SJSA1 (cell line): ENCODE measurements around the gene ENOX2. TPM values are rescaled to one million over a fixed set of nuclear protein-coding genes. Genes with fewer than 3 reads are reported as not detected.

Experiments used
- DNase-seq, 2 experiments: peaks; one replicate each; pipeline ENCODE4 v3.0.0-alpha.2; 2015 to 2020; ENCODE audit warnings: low spot score in 2 of 2, low read depth in 1 of 2
- H3K27ac ChIP-seq: fragments of 250-450 bp; sonication (Bioruptor Pico); 2 replicates; pipeline ENCODE4 v1.5.1; 2020; ENCODE audit warnings: mild to moderate bottlenecking, moderate library complexity
- H3K27me3 ChIP-seq: fragments of 250-450 bp; sonication (Bioruptor Pico); replicated peaks from 2 replicates; pipeline ENCODE4 v1.5.1; 2020; ENCODE audit warnings: mild to moderate bottlenecking, moderate library complexity
- H3K36me3 ChIP-seq: fragments of 250-450 bp; sonication (Bioruptor Pico); 2 replicates; pipeline ENCODE4 v1.5.1; 2020; ENCODE audit warnings: mild to moderate bottlenecking
- H3K4me1 ChIP-seq: fragments of 250-450 bp; sonication (Bioruptor Pico); replicated peaks from 2 replicates; pipeline ENCODE4 v1.6.1; 2021; ENCODE audit warnings: mild to moderate bottlenecking
- H3K4me3 ChIP-seq: fragments of 250-450 bp; sonication (Bioruptor Pico); 2 replicates; pipeline ENCODE4 v1.5.1; 2020; ENCODE audit warnings: mild to moderate bottlenecking
- H3K9me3 ChIP-seq: fragments of 250-450 bp; sonication (Bioruptor Pico); replicated peaks from 2 replicates; pipeline ENCODE4 v1.5.1; 2020; ENCODE audit warnings: mild to moderate bottlenecking
- total RNA-seq: library from RNA; depleted of rRNA; stranded (reverse); fragments of >200 nt; shearing (Covaris generic); gene quantifications from 2 replicates; pipeline ENCODE4 v1.2.3, GENCODE V29; 2014

Gene ENOX2
- total RNA-seq, 1 experiment from 2014 or later: 12.5 TPM

GRCh38 chrX:130896802-130897501, 6.1 kb downstream of the ENOX2 start:
- no peak overlapping the region for H3K4me3 ChIP-seq

GRCh38 chrX:130896026-130896425, 7.0 kb downstream of the ENOX2 start:
- Histone ChIP-seq H3K27ac (no peak overlapping the region), H3K9me3 (no peaks in the 10 kb centered on the region), H3K36me3 (no peaks in the 10 kb centered on the region), H3K4me3 (no peak overlapping the region), H3K27me3 (no peaks in the 10 kb centered on the region), H3K4me1 (peaks cover 13% of the 10 kb centered on the region)
- no peak for DNase-seq

More at GRCh38 chrX:130896802-130897501, 6.1 kb downstream of the ENOX2 start:
- no peaks in the 10 kb centered on the region for H3K9me3 ChIP-seq
- peak overlapping the region; percentile 68 for H3K27ac ChIP-seq
- H3K27me3 ChIP-seq: no peaks in the 10 kb centered on the region
- no peaks in the 10 kb centered on the region for H3K36me3 ChIP-seq
- peak; percentile 23 to 32 for DNase-seq
- peaks cover 13% of the 10 kb centered on the region for H3K4me1 ChIP-seq

- Histone ChIP-seq H3K36me3 (no peaks in the 10 kb centered on the region), H3K4me1 (peaks cover 13% of the 10 kb centered on the region), H3K4me3 (no peak overlapping the region), H3K27me3 (no peaks in the 10 kb centered on the region), H3K27ac (no peak overlapping the region), H3K9me3 (no peaks in the 10 kb centered on the region)
- no peak for DNase-seq
These were observed 7.7 kb downstream of the ENOX2 start for GRCh38 chrX:130895299-130895698.

GRCh38 chrX:130893356-130894085, 9.5 kb downstream of the ENOX2 start:
- no peak overlapping the region for H3K4me3 ChIP-seq
- no peak for DNase-seq
- no peaks in the 10 kb centered on the region for H3K9me3 ChIP-seq
- H3K36me3 ChIP-seq: no peaks in the 10 kb centered on the region
- no peaks in the 10 kb centered on the region for H3K27me3 ChIP-seq
- peaks cover 13% of the 10 kb centered on the region for H3K4me1 ChIP-seq
- no peak overlapping the region for H3K27ac ChIP-seq

GRCh38 chrX:130887376-130887775, 15.6 kb downstream of the ENOX2 start:
- Histone ChIP-seq H3K36me3 (no peaks in the 10 kb centered on the region), H3K4me3 (no peak overlapping the region), H3K27ac (no peak overlapping the region), H3K27me3 (no peaks in the 10 kb centered on the region), H3K4me1 (no peaks in the 10 kb centered on the region), H3K9me3 (no peaks in the 10 kb centered on the region)
- DNase-seq: no peak

GRCh38 chrX:130885996-130886395, 17.0 kb downstream of the ENOX2 start:
- no peak for DNase-seq
- Histone ChIP-seq H3K27me3 (no peaks in the 10 kb centered on the region), H3K36me3 (no peaks in the 10 kb centered on the region), H3K9me3 (no peaks in the 10 kb centered on the region), H3K27ac (no peak overlapping the region), H3K4me1 (no peaks in the 10 kb centered on the region), H3K4me3 (no peak overlapping the region)

GRCh38 chrX:130885508-130885907, 17.5 kb downstream of the ENOX2 start:
- H3K9me3 ChIP-seq: no peaks in the 10 kb centered on the region
- H3K36me3 ChIP-seq: no peaks in the 10 kb centered on the region
- H3K4me3 ChIP-seq: no peak overlapping the region
- no peak overlapping the region for H3K27ac ChIP-seq
- no peaks in the 10 kb centered on the region for H3K4me1 ChIP-seq
- H3K27me3 ChIP-seq: no peaks in the 10 kb centered on the region
- DNase-seq: no peak

- DNase-seq: no peak
- peaks cover 6% of the 10 kb centered on the region; the same call in 1 of the 2 replicates for H3K4me1 ChIP-seq
- no peaks in the 10 kb centered on the region for H3K9me3 ChIP-seq
- no peak overlapping the region for H3K27ac ChIP-seq
- no peaks in the 10 kb centered on the region for H3K36me3 ChIP-seq
- H3K4me3 ChIP-seq: no peak overlapping the region
- no peaks in the 10 kb centered on the region for H3K27me3 ChIP-seq
These were observed 18.4 kb downstream of the ENOX2 start for GRCh38 chrX:130884627-130885026.

- no peaks in the 10 kb centered on the region for H3K36me3 ChIP-seq
- no peak overlapping the region for H3K4me3 ChIP-seq
- H3K9me3 ChIP-seq: no peaks in the 10 kb centered on the region
- DNase-seq: no peak
- H3K4me1 ChIP-seq: peaks cover 14% of the 10 kb centered on the region
- H3K27ac ChIP-seq: no peak overlapping the region
- H3K27me3 ChIP-seq: no peaks in the 10 kb centered on the region
These were observed 23.1 kb downstream of the ENOX2 start for GRCh38 chrX:130879869-130880268.

- Histone ChIP-seq H3K4me1 (peaks cover 14% of the 10 kb centered on the region), H3K4me3 (no peak overlapping the region), H3K27me3 (no peaks in the 10 kb centered on the region), H3K36me3 (no peaks in the 10 kb centered on the region), H3K9me3 (no peaks in the 10 kb centered on the region), H3K27ac (no peak overlapping the region)
- DNase-seq: peak; percentile 32 to 63
These were observed 24.4 kb downstream of the ENOX2 start for GRCh38 chrX:130878350-130879341.

- Histone ChIP-seq H3K9me3 (no peaks in the 10 kb centered on the region), H3K36me3 (no peaks in the 10 kb centered on the region), H3K27me3 (no peaks in the 10 kb centered on the region), H3K4me3 (no peak overlapping the region), H3K4me1 (peaks cover 14% of the 10 kb centered on the region), H3K27ac (no peak overlapping the region)
- DNase-seq: no peak
These were observed 25.1 kb downstream of the ENOX2 start for GRCh38 chrX:130877892-130878341.

- Histone ChIP-seq H3K4me1 (peaks cover 14% of the 10 kb centered on the region), H3K36me3 (no peaks in the 10 kb centered on the region), H3K9me3 (no peaks in the 10 kb centered on the region), H3K27ac (no peak overlapping the region), H3K4me3 (no peak overlapping the region), H3K27me3 (no peaks in the 10 kb centered on the region)
- no peak for DNase-seq
These were observed 26.8 kb downstream of the ENOX2 start for GRCh38 chrX:130876226-130876625.

GRCh38 chrX:130874751-130875150, 28.3 kb downstream of the ENOX2 start:
- no peak overlapping the region for H3K27ac ChIP-seq
- no peak overlapping the region for H3K4me3 ChIP-seq
- H3K27me3 ChIP-seq: no peaks in the 10 kb centered on the region
- peaks cover 9% of the 10 kb centered on the region for H3K4me1 ChIP-seq
- no peaks in the 10 kb centered on the region for H3K36me3 ChIP-seq
- no peaks in the 10 kb centered on the region for H3K9me3 ChIP-seq
- DNase-seq: no peak
